ENCODE measurements around the gene PLSCR3.
"Not testable (repeated sequence)": the region's sequence is repeated elsewhere in the genome, so short reads cannot be mapped to it uniquely, and the experiment has no call there.

The PLSCR3 gene

GRCh38 chr17:7374353-7374752 is 20.0 kb downstream of the PLSCR3 start:
- Histone ChIP-seq H3K4me3 (ENCODE audit: low read depth, low read length, poor library complexity, severe bottlenecking) (no peak overlapping the region), H4K20me1 (ENCODE audit: insufficient read depth, low read length) (no peaks in the 10 kb centered on the region), H3K9me2 (ENCODE audit: low read depth, low read length) (no peaks in the 10 kb centered on the region), H3K4me2 (ENCODE audit: low read length) (no peak overlapping the region), H2AFZ (ENCODE audit: low read length) (no peak overlapping the region), H3K4me1 (ENCODE audit: insufficient read depth, low read length, severe bottlenecking) (no peaks in the 10 kb centered on the region), H3K36me3 (ENCODE audit: insufficient read depth, low read length) (no peaks in the 10 kb centered on the region), H3K27me3 (ENCODE audit: insufficient read depth, low read length) (no peaks in the 10 kb centered on the region; the same call in 1 of the 2 replicates), H3K9ac (ENCODE audit: low read length) (no peak overlapping the region), H3K9me3 (ENCODE audit: low read length) (peaks cover 3% of the 10 kb centered on the region), H3F3A (ENCODE audit: insufficient read depth, low read length) (no peaks in the 10 kb centered on the region), H3K79me2 (ENCODE audit: insufficient read depth, low read length) (no peaks in the 10 kb centered on the region), H3K27ac (ENCODE audit: low read depth, low read length, poor library complexity, severe bottlenecking) (no peak overlapping the region)
- TF ChIP-seq CTCF (IDR thresholded peaks at IDR 0.05; ENCODE audit: low read length) (no peak), EZH2 (IDR thresholded peaks at IDR 0.05; ENCODE audit: borderline replicate concordance, low read length) (no peak)

GRCh38 chr17:7370853-7371252 is 23.5 kb downstream of the PLSCR3 start:
- Histone ChIP-seq H3K4me2 (ENCODE audit: low read length) (no peak overlapping the region), H3K4me3 (ENCODE audit: low read depth, low read length, poor library complexity, severe bottlenecking) (no peak overlapping the region), H3K36me3 (ENCODE audit: insufficient read depth, low read length) (no peaks in the 10 kb centered on the region), H3K27me3 (ENCODE audit: insufficient read depth, low read length) (no peaks in the 10 kb centered on the region), H3K9me3 (ENCODE audit: low read length) (no peaks in the 10 kb centered on the region), H3K9me2 (ENCODE audit: low read depth, low read length) (no peaks in the 10 kb centered on the region), H3K27ac (ENCODE audit: low read depth, low read length, poor library complexity, severe bottlenecking) (no peak overlapping the region), H3F3A (ENCODE audit: insufficient read depth, low read length) (no peaks in the 10 kb centered on the region), H3K79me2 (ENCODE audit: insufficient read depth, low read length) (no peaks in the 10 kb centered on the region), H3K4me1 (ENCODE audit: insufficient read depth, low read length, severe bottlenecking) (no peaks in the 10 kb centered on the region), H4K20me1 (ENCODE audit: insufficient read depth, low read length) (no peaks in the 10 kb centered on the region), H3K9ac (ENCODE audit: low read length) (no peak overlapping the region), H2AFZ (ENCODE audit: low read length) (no peak overlapping the region)
- TF ChIP-seq CTCF (IDR thresholded peaks at IDR 0.05; ENCODE audit: low read length) (no peak), EZH2 (IDR thresholded peaks at IDR 0.05; ENCODE audit: borderline replicate concordance, low read length) (no peak)

GRCh38 chr17:7369825-7370224 is 24.5 kb downstream of the PLSCR3 start:
- TF ChIP-seq CTCF (IDR thresholded peaks at IDR 0.05; ENCODE audit: low read length) (no peak), EZH2 (IDR thresholded peaks at IDR 0.05; ENCODE audit: borderline replicate concordance, low read length) (no peak)
- no peaks in the 10 kb centered on the region for H3K36me3 ChIP-seq (ENCODE audit: insufficient read depth, low read length)

GRCh38 chr17:7368599-7368994 is 25.7 kb downstream of the PLSCR3 start:
- not testable (repeated sequence) for H3K9me3 ChIP-seq (ENCODE audit: low read length); H3F3A ChIP-seq (ENCODE audit: insufficient read depth, low read length); H3K4me1 ChIP-seq (ENCODE audit: insufficient read depth, low read length, severe bottlenecking); H3K9me2 ChIP-seq (ENCODE audit: low read depth, low read length); H3K9ac ChIP-seq (ENCODE audit: low read length); H3K79me2 ChIP-seq (ENCODE audit: insufficient read depth, low read length); H3K36me3 ChIP-seq (ENCODE audit: insufficient read depth, low read length); H2AFZ ChIP-seq (ENCODE audit: low read length); H3K27me3 ChIP-seq (ENCODE audit: insufficient read depth, low read length); H3K4me3 ChIP-seq (ENCODE audit: low read depth, low read length, poor library complexity, severe bottlenecking); H3K27ac ChIP-seq (ENCODE audit: low read depth, low read length, poor library complexity, severe bottlenecking); H3K4me2 ChIP-seq (ENCODE audit: low read length); H4K20me1 ChIP-seq (ENCODE audit: insufficient read depth, low read length)

More at GRCh38 chr17:7369825-7370224, 24.5 kb downstream of the PLSCR3 start:
- Histone ChIP-seq H3K9me2 (ENCODE audit: low read depth, low read length) (no peaks in the 10 kb centered on the region), H3K9me3 (ENCODE audit: low read length) (no peaks in the 10 kb centered on the region), H2AFZ (ENCODE audit: low read length) (no peak overlapping the region), H3K9ac (ENCODE audit: low read length) (no peak overlapping the region), H3K4me1 (ENCODE audit: insufficient read depth, low read length, severe bottlenecking) (no peaks in the 10 kb centered on the region), H4K20me1 (ENCODE audit: insufficient read depth, low read length) (no peaks in the 10 kb centered on the region), H3K27me3 (ENCODE audit: insufficient read depth, low read length) (no peaks in the 10 kb centered on the region), H3K4me3 (ENCODE audit: low read depth, low read length, poor library complexity, severe bottlenecking) (no peak overlapping the region), H3F3A (ENCODE audit: insufficient read depth, low read length) (no peaks in the 10 kb centered on the region), H3K79me2 (ENCODE audit: insufficient read depth, low read length) (no peaks in the 10 kb centered on the region), H3K4me2 (ENCODE audit: low read length) (no peak overlapping the region), H3K27ac (ENCODE audit: low read depth, low read length, poor library complexity, severe bottlenecking) (no peak overlapping the region)

All from OCI-LY1 (cell line).